OCI-LY1 (cell line): ENCODE measurements around the gene USP46.

Experiments used
- H2AFZ ChIP-seq: fragments of 200-600 bp; sonication (generic), shearing (Covaris generic); 2 replicates; pipeline ENCODE4 v1.6.0; 2014; ENCODE audit warnings: antibody characterized with exemption, mild to moderate bottlenecking, low read length
- H3F3A ChIP-seq: fragments of 200-600 bp; sonication (generic), shearing (Covaris generic); 2 replicates; pipeline ENCODE4 v1.6.0; 2014; ENCODE audit warnings: mild to moderate bottlenecking, antibody characterized with exemption, low read length, moderate library complexity; ENCODE audit not compliant: insufficient read depth
- H3K27ac ChIP-seq: fragments of 200-600 bp; sonication (generic); 2 replicates; pipeline ENCODE4 v1.5.1; 2014; ENCODE audit warnings: low read length, mixed run types, mild to moderate bottlenecking, low read depth; ENCODE audit not compliant: poor library complexity, severe bottlenecking
- H3K27me3 ChIP-seq: fragments of 200-600 bp; sonication (generic); 2 replicates; pipeline ENCODE4 v1.6.0; 2014; ENCODE audit warnings: antibody characterized with exemption, mild to moderate bottlenecking, low read length, moderate library complexity; ENCODE audit not compliant: insufficient read depth
- H3K36me3 ChIP-seq: fragments of 200-600 bp; sonication (generic); 2 replicates; pipeline ENCODE4 v1.6.1; 2014; ENCODE audit warnings: mild to moderate bottlenecking, antibody characterized with exemption, low read length, moderate library complexity, mixed read lengths; ENCODE audit not compliant: insufficient read depth
- H3K4me1 ChIP-seq: fragments of 200-600 bp; sonication (generic); 2 replicates; pipeline ENCODE4 v1.5.1; 2014; ENCODE audit warnings: mild to moderate bottlenecking, low read length, moderate library complexity; ENCODE audit not compliant: insufficient read depth, severe bottlenecking
- H3K4me2 ChIP-seq: fragments of 200-600 bp; sonication (generic), shearing (Covaris generic); 2 replicates; pipeline ENCODE4 v1.6.1; 2014; ENCODE audit warnings: low read length
- H3K4me3 ChIP-seq: fragments of 200-600 bp; sonication (generic); 2 replicates; pipeline ENCODE4 v1.5.1; 2014; ENCODE audit warnings: low read length, low read depth, mild to moderate bottlenecking, mixed read lengths; ENCODE audit not compliant: poor library complexity, severe bottlenecking
- H3K79me2 ChIP-seq: fragments of 200-600 bp; shearing (Covaris generic); 2 replicates; pipeline ENCODE4 v1.6.1; 2016; ENCODE audit warnings: mixed run types, low read length, mixed read lengths; ENCODE audit not compliant: insufficient read depth
- H3K9ac ChIP-seq: fragments of 200-600 bp; sonication (generic), shearing (Covaris generic); 2 replicates; pipeline ENCODE4 v1.6.1; 2014; ENCODE audit warnings: mild to moderate bottlenecking, low read length, mixed read lengths
- H3K9me2 ChIP-seq: fragments of 200-600 bp; sonication (generic), shearing (Covaris generic); 2 replicates; pipeline ENCODE4 v1.6.1; 2014; ENCODE audit warnings: low read depth, mild to moderate bottlenecking, low read length, mixed read lengths
- H3K9me3 ChIP-seq: fragments of 200-600 bp; shearing (Covaris generic); 2 replicates; pipeline ENCODE4 v1.6.1; 2014; ENCODE audit warnings: low read length, mixed read lengths
- H4K20me1 ChIP-seq: fragments of 200-600 bp; sonication (generic), shearing (Covaris generic); 2 replicates; pipeline ENCODE4 v1.6.0; 2016; ENCODE audit warnings: mild to moderate bottlenecking, low read length; ENCODE audit not compliant: insufficient read depth
- CTCF ChIP-seq: fragments of 200-600 bp; sonication (generic), shearing (Covaris generic); IDR thresholded peaks from 2 replicates; pipeline ENCODE4 v1.5.1; 2017; ENCODE audit warnings: mild to moderate bottlenecking, antibody characterized with exemption, low read length, moderate library complexity, mixed read lengths
- EZH2 ChIP-seq: fragments of 200-600 bp; sonication (generic), shearing (Covaris generic); IDR thresholded peaks from 2 replicates; pipeline ENCODE4 v1.8.0; 2017; ENCODE audit warnings: borderline replicate concordance, mixed run types, mild to moderate bottlenecking, antibody characterized with exemption, low read length, moderate library complexity, mixed read lengths

USP46 gene

GRCh38 chr4:52578951-52579350 is 80.2 kb downstream of the USP46 start:
- Histone ChIP-seq H2AFZ (no peak overlapping the region), H3K9me2 (no peaks in the 10 kb centered on the region), H3K36me3 (no peaks in the 10 kb centered on the region), H3K4me3 (no peak overlapping the region), H3K27ac (no peak overlapping the region), H3K9ac (no peak overlapping the region), H4K20me1 (no peaks in the 10 kb centered on the region), H3K9me3 (no peaks in the 10 kb centered on the region), H3K27me3 (no peaks in the 10 kb centered on the region), H3K4me2 (no peak overlapping the region), H3F3A (no peaks in the 10 kb centered on the region), H3K4me1 (no peaks in the 10 kb centered on the region), H3K79me2 (no peaks in the 10 kb centered on the region)
- TF ChIP-seq EZH2 (no peak), CTCF (no peak)

- no peak overlapping the region for H3K27ac ChIP-seq
- no peaks in the 10 kb centered on the region for H3K79me2 ChIP-seq
- no peaks in the 10 kb centered on the region for H3F3A ChIP-seq
- no peaks in the 10 kb centered on the region for H3K9me2 ChIP-seq
- H4K20me1 ChIP-seq, result no peaks in the 10 kb centered on the region
- H3K4me3 ChIP-seq, result no peak overlapping the region
- H2AFZ ChIP-seq, result no peak overlapping the region
- H3K9ac ChIP-seq, result no peak overlapping the region
- no peak overlapping the region for H3K4me2 ChIP-seq
- no peaks in the 10 kb centered on the region for H3K36me3 ChIP-seq
- TF ChIP-seq CTCF (no peak), EZH2 (no peak)
- no peaks in the 10 kb centered on the region for H3K4me1 ChIP-seq
- H3K27me3 ChIP-seq, result no peaks in the 10 kb centered on the region
- no peaks in the 10 kb centered on the region for H3K9me3 ChIP-seq
Observed at GRCh38 chr4:52577624-52577962, 81.5 kb downstream of the USP46 start.

GRCh38 chr4:52576961-52577623 is 82.0 kb downstream of the USP46 start:
- Histone ChIP-seq H3K9ac (no peak overlapping the region), H3K27ac (no peak overlapping the region), H3K79me2 (no peaks in the 10 kb centered on the region), H3K4me1 (no peaks in the 10 kb centered on the region), H3K27me3 (no peaks in the 10 kb centered on the region), H4K20me1 (no peaks in the 10 kb centered on the region), H3K4me2 (no peak overlapping the region), H3K9me2 (no peaks in the 10 kb centered on the region), H3K9me3 (no peaks in the 10 kb centered on the region), H2AFZ (no peak overlapping the region), H3F3A (no peaks in the 10 kb centered on the region), H3K4me3 (no peak overlapping the region), H3K36me3 (no peaks in the 10 kb centered on the region)
- TF ChIP-seq CTCF (no peak), EZH2 (no peak)
